NCI-H446 (cell line): ENCODE measurements around the gene DPT.

Source experiments
- DNase-seq, 2 experiments: peaks; one replicate each; lab custom pipeline; 2025; lab: John Stamatoyannopoulos, UW

DPT gene

GRCh38 chr1:168735974-168736373, 7.0 kb upstream of the DPT start:
- no peak for DNase-seq

DNA sequence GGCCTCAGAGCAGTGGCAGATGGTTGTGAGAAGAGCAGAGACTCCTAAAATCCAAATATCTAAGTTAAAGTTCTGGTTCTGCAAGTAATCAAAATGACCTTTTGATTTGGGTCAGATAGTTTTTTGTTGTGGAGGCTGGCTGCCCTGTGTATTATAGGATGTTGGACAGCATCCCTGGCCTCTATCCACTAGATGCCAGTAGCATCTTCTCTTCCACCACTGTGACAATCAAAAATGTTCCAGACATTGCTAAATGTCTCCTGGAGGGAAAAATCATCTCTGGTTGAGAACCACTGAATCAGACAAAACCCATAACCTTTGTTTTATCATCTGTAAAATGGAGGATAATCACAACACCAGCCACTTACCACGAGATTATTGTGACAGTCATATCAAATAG, 5.9 kb upstream of the DPT start:
- DNase-seq = peak in 1 of 2 experiments; percentile 25

DNA sequence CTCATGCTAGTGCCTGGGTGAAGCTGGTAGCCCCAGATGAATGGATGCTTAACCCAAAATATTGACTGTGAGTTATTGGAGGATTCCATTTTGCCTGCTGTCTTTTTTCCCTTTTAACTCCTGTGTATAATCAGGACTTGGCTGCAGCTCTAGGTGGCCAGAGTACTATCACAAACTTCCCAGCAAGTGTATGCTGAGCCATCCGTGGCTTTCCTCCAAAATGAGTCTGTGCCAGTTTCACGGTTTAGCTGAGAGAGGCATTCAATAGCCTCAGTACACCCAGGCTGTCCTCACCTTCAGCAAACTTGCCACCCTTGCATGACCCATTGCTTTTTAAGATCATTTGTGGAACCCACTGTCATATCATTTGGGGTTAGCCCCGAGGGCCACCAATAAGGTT, 5.3 kb upstream of the DPT start:
- peak; percentile 47 to 82 for DNase-seq

DNA sequence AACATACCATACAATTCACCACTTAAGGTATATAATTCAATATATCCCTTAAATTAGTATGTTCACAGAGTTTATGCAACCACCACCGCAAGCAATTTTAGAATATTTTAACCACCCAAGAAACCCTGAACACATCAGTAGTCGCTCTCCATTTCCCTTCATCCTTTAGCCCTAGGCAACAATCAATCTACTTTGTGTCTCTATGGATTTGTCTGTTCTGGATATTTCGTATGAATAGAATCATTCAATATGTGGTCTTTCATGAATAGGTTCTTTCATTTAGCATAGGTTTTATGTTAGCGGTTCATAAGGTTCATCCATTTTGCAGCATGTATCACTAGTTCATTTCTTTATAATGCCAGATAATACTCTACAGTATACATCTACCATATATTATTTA, 4.2 kb upstream of the DPT start:
- no peak for DNase-seq

DNA sequence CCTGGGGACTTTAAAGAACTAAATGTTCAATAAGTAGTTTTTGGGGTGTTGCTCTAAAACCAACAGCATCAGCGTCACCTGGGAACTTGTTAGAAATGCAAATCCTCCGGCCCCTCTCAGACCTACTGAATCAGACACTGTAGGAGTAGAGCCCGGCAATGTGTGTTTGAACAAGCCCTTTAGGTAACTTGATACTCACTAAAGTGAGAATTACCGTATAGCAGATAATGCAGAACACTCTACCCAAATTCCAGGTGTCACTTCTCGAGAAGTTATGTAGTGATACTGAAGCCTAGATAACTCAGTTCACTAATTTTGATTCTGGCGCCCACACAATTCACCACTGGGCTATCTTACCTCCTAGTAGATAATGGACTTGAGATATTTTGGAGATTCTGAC, 3.7 kb upstream of the DPT start:
- DNase-seq = no peak

- no peak for DNase-seq
Observed at GRCh38 chr1:168731244-168731953, 2.4 kb upstream of the DPT start.

- DNase-seq = no peak
Observed at GRCh38 chr1:168729405-168729802, 398 bp upstream of the DPT start.

DNA sequence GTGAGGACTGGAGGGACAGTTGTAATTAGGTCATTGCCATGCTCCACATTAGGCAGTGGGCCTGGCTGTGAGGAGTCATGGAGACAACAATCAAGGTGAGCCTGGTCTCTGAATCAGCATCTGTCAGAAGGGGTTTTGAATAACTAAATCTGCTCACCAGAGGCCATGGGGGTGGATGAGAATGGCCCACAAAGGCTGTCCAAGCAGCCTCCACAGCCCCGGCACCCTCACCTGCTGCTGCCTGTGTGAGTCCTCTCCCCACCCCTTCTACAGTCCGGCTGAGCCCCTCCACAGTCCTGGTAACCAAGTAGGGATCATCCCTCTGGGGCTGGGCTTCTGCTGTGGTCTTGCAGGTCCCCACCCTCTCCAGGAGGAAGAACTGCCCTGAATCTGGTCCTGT, 2.3 kb downstream of the DPT start:
- DNase-seq = no peak

DNA sequence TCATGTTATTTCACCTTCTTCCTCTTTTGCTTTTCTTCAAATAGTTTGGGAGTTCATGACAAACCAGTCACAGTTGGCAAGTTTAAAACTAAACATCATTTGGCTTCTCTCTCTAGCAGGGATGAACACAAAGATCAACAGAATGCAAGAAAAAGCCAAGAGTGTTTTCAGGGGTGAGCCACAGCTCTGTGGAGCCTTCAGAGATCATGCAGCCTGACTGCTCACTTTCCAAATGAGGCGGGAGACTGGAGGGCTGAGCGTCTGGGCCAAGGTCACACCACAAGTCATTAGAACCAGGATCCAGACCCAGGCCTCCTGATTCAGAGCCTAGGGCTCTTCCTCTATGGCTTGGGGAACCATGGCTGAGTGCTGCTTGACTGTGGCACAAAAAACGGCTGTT, 2.7 kb downstream of the DPT start:
- no peak for DNase-seq

DNA sequence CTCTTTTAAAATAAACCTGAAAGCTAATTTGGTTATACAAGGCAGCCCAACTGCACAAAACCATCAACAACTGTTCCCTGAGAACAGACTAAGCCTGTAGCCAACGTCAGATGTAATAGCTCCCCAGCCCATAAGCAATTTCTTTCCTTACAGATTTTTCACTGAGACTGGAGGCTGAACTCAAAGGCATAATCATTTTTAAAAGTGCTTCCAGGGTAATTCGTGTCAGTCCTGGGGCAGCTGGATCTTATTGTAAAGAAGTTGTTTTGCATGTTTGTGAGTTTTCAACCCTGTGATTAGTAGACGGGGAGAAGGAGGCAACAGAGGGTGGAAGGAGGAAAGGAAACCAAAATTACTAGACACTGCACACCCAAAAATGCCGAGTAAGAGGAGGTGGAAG, 3.2 kb downstream of the DPT start:
- DNase-seq = no peak

DNA sequence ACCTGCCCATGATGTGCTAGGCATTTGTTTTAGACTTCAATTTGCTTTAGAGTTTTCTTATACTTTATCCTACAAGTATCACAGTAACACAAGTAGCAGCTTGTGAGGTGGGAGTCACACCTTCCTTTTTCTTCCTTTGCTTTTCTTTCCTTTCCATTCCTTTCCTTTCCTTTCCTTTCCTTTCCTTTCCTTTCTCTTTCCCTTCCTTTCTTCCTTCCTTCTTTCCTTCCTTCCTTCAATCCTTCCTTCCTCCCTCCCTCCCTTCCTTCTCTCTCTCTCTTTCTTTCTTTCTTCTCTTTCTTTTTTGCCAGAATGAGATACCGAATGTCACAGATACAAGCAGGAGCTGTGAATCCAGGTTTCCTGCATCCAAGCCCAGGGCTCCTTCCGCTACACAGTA, 3.9 kb downstream of the DPT start:
- no peak for DNase-seq

GRCh38 chr1:168723000-168723399, 6.0 kb downstream of the DPT start:
- DNase-seq = no peak

DNA sequence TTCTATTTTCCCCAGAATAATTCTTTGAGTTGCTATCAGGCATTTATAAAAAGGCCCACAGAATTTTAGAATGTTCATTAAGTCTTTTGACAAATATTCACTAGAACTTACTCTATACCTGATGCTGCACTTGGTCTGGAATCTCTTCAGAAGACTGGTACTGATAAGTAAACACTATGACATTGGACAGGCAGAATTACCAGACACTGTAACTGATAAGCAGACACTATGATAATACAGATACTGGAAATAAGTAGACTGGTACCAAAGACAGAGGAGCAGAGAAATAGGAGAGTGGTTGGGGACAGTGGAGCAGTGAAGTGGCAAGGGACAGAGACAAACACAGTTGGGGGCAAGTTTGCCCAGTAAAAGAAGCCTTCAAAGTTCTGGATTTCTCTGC, 8.2 kb downstream of the DPT start:
- no peak for DNase-seq

GRCh38 chr1:168719306-168720111, 9.5 kb downstream of the DPT start:
- no peak for DNase-seq

GRCh38 chr1:168717906-168718891, 10.8 kb downstream of the DPT start:
- DNase-seq = no peak

- DNase-seq = no peak
Observed at GRCh38 chr1:168714012-168714411, 15.0 kb downstream of the DPT start.

DNA sequence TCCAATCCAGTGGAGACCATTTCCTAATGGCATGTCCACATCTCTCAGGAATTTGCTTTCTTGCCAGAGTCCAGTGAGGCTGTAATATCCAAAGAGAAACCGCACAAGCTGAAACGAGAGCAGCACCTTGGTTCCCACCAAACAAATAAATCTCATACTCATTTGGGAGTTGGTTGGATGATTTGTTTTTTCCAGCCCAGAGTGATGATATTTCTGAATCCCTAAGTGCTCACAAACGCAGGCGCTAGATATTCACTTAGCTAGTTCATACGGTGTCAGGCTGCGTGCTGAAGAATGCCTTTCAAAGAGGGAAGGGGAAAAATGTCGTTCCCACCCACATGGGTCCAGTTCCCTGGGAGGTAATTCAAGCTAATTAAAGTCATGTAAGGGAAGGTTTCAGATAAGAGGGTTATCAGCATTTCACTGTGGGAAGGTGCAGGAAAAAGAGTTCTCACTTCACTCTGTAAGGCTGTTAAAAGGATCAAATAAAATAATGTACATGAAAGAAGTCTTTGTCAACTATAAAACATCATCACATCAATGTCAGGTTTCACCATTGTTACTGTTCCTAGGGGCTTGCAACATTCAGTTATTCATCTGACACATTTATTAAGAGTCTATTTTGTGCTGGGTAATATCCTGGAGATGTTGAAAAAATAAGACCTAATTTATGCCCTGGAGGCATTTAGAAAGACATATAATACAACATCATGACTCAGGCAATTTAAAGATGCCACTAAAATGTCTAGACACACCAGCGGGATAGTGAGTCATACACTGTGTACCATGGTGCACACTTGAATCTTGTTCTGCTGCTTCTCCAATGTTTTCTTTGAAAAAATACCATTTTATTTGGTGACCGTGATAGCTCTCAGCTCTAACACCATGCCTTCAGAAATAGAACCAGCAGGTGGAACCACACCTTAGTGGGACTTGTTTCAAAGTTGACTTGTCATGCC, 19.3 kb downstream of the DPT start:
- DNase-seq = no peak

GRCh38 chr1:168708698-168709404, 20.2 kb downstream of the DPT start:
- DNase-seq = no peak

DNA sequence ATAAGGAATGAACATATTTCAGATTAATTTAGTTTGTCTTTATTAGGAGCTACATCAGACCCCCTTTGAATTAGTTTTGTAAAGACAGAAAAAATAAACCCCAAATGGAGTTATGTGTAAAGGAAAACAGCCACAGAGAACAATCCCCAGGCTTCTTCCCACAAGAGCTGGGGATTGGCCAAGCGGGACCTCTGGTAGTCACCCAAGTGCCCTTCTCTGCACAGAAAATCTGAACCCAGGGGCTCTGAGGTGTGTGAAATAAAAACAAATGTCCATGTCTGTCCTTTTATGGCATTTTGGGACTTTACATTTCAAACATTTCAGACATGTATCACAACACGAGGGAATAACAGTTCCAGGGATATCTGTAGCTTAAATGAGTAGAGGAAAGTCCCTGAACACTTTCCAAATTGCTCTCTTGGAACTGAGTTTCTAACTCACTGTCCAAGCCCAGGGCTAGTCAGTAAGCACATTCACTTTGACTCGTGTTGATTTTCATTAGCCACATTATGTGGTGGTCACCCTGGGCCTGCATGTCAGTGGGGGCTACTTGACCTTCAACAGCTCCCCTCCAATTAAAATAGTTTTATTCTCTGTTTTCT, 22.5 kb downstream of the DPT start:
- DNase-seq = no peak

DNA sequence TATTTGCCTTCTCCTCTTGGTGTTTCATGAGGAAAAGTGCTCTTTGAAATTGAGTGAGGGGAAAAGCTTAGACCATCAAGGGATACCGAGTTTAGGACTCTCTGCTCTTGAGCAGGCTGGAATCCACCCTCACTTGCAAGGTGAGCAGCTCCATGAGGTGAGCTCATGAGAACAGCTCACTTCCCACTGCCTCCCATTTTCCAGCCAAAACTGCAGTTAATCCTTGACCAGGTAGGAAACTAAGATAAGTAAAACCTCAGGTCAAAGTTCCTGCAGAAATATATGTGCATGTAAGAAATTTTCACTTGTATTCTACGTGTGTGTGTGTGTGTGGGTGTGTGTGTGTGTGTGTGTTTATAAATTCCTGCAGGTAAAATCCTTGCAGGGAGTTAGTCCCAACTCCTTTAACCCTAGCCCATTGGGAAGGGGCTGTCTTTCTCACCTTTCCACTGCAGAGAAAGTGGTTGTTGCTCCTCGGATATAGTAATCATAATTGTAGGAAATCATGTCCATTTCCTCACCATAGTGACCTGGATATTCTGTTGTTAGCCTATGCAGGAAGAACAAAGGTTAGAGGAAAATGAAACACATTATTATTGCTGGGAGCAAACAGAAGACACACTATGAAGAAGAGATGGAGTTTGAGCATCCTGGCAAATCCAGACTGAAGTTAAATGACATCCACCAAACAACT, 28.3 kb downstream of the DPT start:
- DNase-seq = no peak
